ENCODE results near the gene SV2C.

DNA sequence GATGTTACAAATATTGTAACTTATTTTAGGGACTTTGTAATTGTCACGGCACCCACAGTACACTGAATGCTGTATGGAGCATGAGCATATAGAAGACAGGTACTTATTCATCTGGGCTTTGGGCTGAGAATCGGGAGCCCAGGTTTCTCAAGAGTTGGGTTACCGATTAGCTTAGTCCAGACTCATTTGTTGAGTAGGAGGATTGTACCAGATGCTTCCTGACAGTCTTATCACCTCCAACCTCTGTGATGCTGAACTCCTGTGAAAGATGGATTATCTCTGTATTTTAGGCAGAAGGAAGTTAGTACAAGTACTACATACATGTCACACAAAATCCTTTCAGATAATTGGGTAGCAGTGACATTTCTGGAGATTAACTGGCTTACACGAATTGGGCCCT is 79.2 kb downstream of the SV2C start:
- TF ChIP-seq, protein P1, sequence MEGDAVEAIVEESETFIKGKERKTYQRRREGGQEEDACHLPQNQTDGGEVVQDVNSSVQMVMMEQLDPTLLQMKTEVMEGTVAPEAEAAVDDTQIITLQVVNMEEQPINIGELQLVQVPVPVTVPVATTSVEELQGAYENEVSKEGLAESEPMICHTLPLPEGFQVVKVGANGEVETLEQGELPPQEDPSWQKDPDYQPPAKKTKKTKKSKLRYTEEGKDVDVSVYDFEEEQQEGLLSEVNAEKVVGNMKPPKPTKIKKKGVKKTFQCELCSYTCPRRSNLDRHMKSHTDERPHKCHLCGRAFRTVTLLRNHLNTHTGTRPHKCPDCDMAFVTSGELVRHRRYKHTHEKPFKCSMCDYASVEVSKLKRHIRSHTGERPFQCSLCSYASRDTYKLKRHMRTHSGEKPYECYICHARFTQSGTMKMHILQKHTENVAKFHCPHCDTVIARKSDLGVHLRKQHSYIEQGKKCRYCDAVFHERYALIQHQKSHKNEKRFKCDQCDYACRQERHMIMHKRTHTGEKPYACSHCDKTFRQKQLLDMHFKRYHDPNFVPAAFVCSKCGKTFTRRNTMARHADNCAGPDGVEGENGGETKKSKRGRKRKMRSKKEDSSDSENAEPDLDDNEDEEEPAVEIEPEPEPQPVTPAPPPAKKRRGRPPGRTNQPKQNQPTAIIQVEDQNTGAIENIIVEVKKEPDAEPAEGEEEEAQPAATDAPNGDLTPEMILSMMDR (IDR thresholded peaks at IDR 0.05), result no peak
- TF ChIP-seq POLR2A (IDR thresholded peaks at IDR 0.05) (no peak), POLR2AphosphoS5 (IDR thresholded peaks at IDR 0.05) (no peak), EP300 (IDR thresholded peaks at IDR 0.05) (no peak)
